ENCODE data around the gene FREM2.

Gene FREM2

GRCh38 chr13:38905861-38906260 lies 219.0 kb downstream of the FREM2 start:
- no peak for DNase-seq

GRCh38 chr13:38908574-38908973 lies 221.7 kb downstream of the FREM2 start:
- no peak for DNase-seq

DNA sequence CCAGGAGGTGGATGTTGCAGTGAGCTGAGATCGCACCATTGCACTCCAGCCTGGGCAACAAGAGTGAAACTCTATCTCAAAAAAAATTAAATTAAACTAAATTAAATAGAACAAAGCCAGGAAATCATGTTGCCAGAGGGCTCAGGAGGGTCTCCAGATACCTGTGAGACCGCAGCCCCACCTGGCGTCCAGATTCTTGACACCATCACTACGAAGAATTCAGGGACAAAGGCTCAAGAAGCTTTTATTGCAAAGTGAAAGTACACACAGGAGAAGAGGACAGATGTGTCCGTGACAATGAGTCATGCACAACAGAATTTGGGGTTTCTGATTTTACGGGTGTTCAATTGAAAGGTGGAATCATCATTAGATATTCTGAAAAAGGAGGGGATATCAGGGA lies 227.2 kb downstream of the FREM2 start:
- no peak for DNase-seq

- DNase-seq, result no peak
Measured at GRCh38 chr13:38921081-38921480, 234.2 kb downstream of the FREM2 start.

- DNase-seq, result no peak
Measured at GRCh38 chr13:38922170-38922569, 235.3 kb downstream of the FREM2 start.

DNA sequence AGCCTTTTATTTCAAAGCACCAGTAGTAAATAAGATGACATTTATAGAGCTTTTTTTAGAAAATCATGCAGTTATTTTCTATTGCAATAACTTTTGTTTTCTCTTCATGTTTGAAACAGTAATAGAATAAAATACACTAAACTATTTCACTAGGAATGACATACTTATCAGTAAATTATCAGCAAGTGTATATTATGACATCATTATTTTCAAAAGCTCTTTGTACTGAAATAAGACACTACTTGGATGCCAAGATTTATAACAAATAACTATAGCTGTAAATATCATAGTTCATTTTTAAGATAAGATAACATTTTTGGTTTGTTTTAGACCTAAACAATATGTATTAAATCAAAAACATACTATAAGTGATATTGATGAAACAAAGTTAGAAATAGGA lies 246.9 kb downstream of the FREM2 start:
- DNase-seq, result no peak

All from stimulated activated CD4-positive, alpha-beta T cell treated with anti-CD3 and anti-CD28 coated beads, Interleukin-15, amount 100 ng/mL, for 24 hours (primary cell).